C4-2B (cell line): ENCODE results near the gene SLC25A1.

Source experiments
- H3K27ac ChIP-seq: fragments of 450-650 bp; 2 replicates; pipeline ENCODE4 v1.5.1; 2017
- ZFX ChIP-seq: fragments of 450-650 bp; IDR thresholded peaks from 2 replicates; pipeline ENCODE4 v1.6.1; 2017
- TF ChIP-seq, protein P1 (sequence below): fragments of 450-650 bp; conservative IDR thresholded peaks from 2 replicates; pipeline ENCODE4 v1.5.1; 2017; ENCODE audit warnings: mild to moderate bottlenecking

The SLC25A1 gene

GRCh38 chr22:19151329-19152191 is 27.0 kb downstream of the SLC25A1 start:
- TF ChIP-seq, protein P1, sequence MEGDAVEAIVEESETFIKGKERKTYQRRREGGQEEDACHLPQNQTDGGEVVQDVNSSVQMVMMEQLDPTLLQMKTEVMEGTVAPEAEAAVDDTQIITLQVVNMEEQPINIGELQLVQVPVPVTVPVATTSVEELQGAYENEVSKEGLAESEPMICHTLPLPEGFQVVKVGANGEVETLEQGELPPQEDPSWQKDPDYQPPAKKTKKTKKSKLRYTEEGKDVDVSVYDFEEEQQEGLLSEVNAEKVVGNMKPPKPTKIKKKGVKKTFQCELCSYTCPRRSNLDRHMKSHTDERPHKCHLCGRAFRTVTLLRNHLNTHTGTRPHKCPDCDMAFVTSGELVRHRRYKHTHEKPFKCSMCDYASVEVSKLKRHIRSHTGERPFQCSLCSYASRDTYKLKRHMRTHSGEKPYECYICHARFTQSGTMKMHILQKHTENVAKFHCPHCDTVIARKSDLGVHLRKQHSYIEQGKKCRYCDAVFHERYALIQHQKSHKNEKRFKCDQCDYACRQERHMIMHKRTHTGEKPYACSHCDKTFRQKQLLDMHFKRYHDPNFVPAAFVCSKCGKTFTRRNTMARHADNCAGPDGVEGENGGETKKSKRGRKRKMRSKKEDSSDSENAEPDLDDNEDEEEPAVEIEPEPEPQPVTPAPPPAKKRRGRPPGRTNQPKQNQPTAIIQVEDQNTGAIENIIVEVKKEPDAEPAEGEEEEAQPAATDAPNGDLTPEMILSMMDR, result no peak
- TF ChIP-seq ZFX, result no peak
- no peak overlapping the region for H3K27ac ChIP-seq

- no peak for TF ChIP-seq ZFX
- TF ChIP-seq, protein P1, result no peak
- no peak overlapping the region for H3K27ac ChIP-seq
Observed at GRCh38 chr22:19150482-19151328, 27.8 kb downstream of the SLC25A1 start.

DNA sequence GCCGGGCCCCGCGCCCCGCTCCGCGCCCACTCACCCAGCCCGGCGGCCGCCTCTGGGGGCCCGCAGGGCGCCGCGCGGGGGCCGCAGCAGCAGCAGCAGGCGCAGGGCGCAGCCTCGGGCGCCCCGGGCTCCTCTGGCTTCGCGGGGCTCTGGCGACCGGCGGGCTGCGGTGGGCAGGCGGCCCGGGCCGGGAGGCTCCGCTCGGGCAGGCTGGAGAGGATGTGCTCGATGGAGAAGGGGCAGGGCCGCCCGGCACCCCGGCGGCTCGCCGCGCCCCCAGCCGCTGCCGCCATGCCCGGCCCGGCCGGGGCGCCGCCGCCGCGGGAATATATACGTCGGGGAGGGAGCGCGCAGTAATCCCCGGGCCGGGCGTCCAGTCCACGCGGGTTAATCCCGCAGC is 28.5 kb downstream of the SLC25A1 start, which contains the start of gene GSC2:
Gene GSC2, minus strand, starts transcription at position 302 of the 400 bp plus-strand sequence. Its CDS starts 9 bp downstream, at position 293.
- TF ChIP-seq, protein P1, result no peak
- no peak for TF ChIP-seq ZFX
- H3K27ac ChIP-seq, result no peak within 1 kb of the TSS

- no peak overlapping the region for H3K27ac ChIP-seq
- no peak for TF ChIP-seq ZFX
- TF ChIP-seq, protein P1, result no peak
Observed at GRCh38 chr22:19149047-19149883, 29.3 kb downstream of the SLC25A1 start.

DNA sequence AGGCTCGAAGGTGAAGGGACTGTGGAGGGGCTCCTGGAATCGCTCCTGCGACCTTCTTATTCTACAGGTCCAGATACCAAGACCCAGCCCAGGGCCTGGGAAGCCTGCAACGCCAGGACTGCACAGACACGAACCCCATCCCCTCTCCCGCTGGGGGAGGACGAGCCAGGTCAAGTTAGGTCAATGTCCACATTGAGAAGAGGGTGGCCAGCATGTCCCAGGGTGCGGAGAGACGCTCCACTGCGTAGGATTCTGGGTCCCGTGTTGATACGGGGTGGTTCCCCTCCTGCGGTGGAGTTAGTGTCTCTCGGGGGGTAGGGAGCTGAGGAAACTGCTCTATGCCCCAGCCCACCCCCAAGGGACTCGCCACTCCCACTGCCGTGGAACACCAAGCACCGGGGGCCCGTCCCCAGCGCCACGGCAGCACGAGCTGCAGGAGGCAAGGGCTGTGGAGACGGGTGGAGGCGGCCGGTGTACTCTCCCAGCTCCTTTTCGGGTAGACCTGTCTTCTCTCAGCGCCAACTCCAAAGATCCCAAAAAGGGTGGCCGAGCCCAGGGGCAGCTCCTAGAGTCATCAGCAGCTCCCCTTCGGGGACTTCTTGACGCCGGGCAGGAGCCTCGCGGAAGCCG is 30.0 kb downstream of the SLC25A1 start:
- no peak for TF ChIP-seq ZFX
- TF ChIP-seq, protein P1, result no peak
- no peak overlapping the region for H3K27ac ChIP-seq

DNA sequence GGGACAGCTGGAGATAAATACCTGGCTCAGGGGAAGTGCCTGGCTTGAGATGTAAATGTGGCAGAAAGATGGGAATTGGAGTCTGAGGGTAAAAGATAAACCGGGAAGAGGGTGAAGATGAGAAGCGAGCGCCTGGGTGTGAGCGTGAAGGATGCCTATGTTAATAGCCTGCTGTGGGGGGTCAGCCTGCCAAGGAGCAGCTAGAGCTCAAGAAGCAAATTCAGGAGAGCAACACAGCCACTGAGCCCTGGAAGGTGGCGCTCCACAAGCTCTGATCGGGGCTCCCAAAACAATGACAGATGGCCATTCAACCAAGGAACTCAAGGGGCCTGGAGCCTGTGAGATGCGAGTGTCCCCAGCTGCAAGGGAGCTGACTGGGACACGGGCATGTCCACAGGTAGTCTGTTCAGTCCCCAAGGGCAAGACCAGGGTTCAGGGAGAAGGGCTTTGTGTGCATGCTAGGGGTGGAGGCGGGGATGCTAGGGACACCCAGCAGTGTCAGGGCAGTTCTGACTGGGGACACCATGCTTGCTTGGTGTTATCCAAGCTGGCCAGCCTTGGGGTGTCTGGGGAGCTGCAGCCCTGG is 31.2 kb downstream of the SLC25A1 start:
- TF ChIP-seq ZFX, result no peak
- TF ChIP-seq, protein P1, result no peak
- H3K27ac ChIP-seq, result no peak overlapping the region
